HG03469 (cell line): ENCODE measurements around the gene SLC8A2.
"Not testable (repeated sequence)": the region's sequence is repeated elsewhere in the genome, so short reads cannot be mapped to it uniquely, and the experiment has no call there.

Source experiments
- ATAC-seq: cut with Tn5 transposase; IDR thresholded peaks from one replicate; pipeline ENCODE4 v1.9.1; 2021; ENCODE audit warnings: mild to moderate bottlenecking, moderate library complexity, moderate number of reproducible peaks; ENCODE audit not compliant: unreplicated experiment

SLC8A2 gene

DNA sequence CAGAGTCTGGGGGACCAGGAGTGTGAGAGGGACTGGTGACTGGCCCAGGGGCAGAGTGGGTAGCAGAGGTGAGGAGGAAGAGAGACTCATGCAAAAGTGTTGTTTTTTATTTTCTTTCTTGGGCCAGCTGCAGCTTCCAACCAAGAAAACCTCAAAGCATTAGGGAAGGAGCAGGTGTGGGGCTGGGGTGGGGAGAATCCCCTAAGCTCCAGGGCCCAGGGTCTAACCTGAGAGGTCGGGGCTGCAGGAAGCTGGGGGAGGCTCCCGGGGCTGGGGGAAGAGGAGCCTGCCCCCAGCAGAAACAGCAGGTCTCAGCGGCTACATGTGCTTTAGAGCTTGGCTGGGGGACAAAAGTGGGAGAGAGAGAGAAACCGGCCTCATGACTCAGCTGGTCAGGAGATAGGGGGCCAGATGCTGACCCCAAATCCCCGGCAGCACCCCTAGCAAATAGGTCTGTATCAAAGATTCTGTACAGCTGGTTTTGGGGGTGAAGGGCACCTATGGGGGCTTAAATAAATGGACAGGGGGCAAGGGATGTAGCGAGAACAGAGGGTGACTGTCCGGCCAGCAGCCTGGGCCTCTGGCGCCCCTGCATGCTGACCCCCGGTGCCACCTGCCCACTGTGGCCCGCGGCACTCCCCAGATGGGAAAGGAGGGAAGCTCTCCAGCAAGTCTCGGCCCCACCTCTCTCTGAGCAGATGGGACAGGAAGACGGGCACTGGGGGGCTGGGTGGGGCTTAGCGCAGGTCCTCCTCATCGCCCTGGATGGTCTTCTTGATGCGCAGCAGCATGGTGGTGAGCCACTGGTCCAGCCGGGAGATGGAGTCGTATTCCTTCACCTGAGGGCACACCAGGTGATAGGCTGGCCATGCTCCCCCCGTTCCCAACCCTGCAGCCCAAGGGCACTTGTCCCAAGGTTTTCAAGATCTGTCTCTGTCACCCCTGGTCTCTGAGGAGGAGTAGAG, 16.1 kb upstream of the SLC8A2 start:
- no peak for ATAC-seq

DNA sequence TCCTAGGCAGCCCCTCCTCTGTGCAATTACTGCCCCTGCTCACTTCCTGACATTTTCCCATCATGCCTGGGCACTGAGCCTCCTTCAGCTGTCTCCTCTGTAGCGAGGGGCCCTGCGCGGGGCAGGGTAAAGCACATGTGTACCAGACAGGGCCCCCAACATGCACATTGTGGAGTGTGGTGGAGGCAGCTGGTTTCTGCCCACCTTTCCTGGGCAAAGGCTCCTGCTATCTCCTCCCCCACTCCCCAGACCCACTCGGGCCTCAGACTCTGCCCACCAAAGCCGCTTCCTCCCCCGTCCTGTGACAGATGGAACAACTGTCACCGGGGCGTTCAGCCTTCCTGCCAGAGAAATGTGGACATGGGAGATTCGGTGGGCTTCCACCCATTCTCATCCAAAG, 15.2 kb upstream of the SLC8A2 start:
- ATAC-seq, result no peak

DNA sequence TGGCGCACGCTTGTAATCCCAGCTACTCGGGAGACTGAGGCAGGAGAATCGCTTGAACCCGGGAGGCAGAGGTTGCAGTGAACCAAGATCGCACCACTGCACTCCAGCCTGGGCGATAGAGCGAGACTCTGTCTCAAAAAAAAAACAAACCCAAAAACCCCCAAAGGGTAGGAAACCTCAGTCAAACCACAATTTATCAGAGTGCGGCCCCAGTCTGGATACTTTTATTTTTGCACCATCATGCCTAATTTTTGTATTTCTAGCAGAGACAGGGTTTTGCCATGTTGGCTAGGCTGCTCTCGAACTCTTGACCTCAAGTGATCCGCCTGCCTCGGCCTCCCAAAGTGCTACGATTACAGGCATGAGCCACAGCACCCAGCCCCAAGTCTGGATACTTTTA, 14.5 kb upstream of the SLC8A2 start:
- not testable (repeated sequence) for ATAC-seq

DNA sequence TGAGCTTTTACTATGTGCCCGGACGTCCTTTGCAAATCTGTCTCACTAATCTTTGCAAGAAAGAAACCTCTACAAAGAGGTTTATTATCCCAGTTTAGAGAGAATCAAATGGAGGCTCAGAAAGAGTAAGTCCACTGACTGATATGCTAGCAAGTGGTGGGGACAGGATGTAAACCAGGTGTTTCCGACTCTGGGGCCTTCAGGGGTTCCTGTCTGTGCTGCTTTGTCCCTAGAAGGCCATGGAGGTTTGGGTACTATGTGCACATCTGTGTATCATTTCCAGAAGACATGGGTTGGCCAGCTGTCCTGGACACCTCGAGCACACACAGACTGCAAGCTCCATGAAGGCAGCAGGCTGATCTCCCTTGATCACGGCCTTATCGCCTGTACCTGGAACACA, 13.5 kb upstream of the SLC8A2 start:
- ATAC-seq, result no peak

DNA sequence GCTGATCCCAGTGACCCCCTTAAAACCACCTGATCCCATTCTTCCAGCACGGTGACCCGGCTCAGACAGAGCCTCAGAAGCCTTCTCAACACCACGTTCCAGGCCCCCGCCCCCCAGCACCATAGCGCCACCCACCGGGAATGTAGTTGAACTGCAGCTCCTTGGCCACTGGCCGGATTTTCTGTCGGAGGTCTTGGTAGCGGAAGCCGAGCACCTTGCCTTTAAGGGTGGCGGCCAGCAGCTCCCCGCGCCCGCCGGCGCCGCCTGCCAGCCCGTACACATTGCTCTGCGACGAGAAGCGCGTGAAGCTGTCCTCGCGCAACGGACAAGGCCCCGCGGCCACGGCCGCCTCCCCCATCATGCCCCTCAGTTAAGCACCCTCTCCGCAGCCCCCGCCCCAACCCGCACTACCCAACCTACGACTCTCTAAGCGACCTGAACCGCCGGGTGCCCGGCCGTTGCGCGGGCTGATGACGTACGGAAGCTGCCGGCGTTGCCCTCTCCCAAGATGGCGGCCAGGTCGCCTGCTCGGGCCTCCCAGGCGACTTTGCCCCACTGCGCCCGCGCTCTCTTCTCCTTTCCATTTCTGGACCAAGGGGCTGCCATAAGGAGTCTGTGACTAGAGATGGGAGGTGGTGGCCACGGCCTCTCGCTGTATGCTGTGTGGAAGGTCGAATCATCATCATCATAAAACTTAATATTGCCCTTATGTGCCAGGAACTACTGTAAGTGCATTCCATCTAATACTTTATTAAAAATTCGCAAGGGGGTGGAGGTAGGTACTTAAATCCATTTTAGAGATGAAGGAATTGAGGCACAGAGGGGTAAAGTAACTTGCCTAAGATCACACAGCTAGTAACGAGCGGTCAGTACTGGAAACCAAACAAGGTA, 12.4 kb upstream of the SLC8A2 start, which contains the start of gene KPTN:
KPTN (minus strand) TSS at position 420 of the 891 bp plus-strand sequence; CDS start at position 361, 59 bp downstream.
- ATAC-seq, result no peak

DNA sequence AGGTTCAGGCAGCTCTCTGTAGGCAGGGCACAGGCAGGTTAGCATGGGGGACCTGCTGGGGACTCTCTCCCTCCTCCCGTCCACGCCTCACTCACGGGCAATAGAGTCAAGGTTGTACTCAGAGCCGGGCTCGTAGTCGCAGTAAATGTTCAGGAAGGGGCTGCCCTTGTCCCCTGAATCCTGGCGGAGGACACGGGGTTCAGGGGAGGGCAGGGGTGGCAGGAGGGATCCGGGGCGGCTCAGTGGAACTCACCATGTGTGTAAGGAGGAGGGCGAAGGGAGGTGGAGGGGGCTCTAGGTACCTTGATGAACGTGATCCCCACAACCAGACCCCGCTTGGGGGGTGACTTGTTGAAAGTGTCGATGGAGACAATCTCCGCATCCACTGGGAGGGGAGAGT, 11.5 kb upstream of the SLC8A2 start:
- ATAC-seq, result no peak

DNA sequence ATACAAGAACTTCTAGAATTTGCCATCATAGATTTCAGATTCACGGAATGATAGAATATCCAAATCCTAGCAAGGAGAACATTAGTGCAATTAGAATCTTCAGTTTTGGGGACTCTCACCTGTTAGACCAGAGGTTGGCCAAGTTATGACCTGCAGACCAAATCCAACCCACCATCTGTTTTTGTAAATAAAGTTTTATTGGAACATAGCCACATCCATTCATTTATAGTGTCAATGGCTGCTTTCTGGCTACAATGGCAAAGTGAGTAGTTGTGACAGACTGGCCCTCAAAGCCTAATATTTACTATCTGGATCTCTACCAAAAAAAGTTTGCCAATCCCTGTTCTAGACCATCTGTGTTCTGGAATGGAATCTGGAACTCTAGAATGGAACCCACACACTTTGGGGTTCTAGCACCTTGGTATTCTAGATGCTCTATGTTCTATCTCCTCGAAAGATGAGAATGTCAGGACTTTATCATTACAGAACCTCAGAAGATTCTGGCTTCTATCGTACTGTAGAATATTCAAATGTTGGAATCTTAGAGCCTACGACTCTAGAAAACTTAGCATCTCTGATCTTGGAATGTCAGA, 9.9 kb upstream of the SLC8A2 start:
- ATAC-seq, result no peak

DNA sequence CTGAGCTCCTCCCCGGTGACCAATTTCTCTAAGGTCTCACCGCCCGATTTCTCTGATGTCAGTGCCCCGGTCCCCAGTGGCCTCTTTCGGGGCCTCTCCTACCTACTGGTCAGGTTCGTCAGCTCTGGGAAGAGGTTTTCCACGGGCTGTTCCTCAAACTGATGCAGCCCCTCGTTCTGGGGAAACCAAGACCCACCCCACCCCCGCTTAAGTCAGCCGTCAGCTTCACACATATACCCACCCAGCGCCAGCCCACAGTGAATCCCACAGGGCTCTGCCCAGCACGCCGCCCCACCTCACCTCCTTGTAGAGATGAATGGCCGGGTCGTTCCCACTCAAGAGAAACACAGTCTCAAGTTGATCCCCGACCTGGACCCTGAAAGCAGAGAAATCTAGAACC, 9.0 kb upstream of the SLC8A2 start:
- ATAC-seq, result no peak

DNA sequence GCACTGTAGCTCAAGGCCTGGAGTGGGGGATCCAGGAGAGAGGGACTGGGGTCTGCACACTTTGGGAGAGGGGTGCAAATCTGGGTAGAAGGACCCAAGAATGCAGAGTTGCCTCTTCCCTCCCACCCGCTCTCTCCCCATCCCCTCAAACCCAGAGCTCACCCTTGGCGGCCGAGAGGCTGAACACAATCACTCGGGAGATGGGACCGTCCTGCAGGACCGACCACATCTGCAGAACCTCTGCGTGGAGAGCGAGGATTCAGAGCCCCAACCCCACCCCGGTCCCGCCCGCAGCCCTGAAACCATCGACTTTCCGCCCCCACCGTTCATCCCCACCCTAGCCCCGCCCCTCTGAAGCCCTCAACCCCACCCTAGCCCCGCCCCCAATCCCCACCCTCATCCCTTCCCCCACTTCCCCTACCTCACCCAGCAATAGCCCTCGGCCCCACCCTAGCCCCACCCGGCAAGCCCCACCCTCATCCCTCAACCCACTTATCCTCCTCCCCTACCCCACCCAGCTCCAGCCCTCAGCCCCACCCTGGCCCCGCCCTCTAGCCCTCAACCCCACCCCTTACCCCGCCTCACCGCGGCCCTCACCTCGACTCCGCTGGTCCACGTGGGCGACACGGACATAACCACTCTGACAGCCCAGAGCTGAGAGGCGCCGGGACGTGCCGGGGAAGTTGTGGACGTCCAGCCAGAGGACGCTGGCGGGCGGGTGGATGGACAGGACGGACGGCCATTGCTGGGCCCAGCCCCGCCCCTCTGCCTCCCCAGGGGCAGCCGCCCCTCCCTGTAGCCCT, 8.2 kb upstream of the SLC8A2 start:
- ATAC-seq, result no peak

DNA sequence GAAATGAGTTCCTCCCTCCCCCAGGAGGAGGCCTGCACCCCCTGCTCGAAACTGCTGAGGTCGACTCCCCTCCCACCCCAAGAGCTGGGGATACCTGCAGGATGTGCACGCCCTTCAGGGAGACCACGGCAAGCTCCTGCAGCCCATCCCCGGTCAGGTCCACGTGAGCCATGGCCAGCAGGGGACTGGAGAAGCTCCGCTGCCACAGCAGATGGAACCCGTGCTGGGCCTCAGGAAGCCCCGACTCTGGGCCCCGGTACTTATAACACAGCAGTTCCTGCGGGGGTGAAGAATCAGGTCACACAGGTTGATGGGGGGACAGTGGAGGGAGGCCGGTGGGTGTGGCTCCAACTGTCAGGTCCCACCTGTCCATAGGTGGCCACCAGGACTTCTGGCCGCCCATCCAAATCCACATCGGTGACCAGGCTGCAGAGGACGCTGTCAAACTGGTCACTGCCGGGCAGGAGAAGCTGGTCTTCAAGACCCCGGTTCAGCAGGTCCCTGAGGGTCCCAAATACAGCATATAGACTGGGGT, 4.8 kb upstream of the SLC8A2 start:
- no peak for ATAC-seq

DNA sequence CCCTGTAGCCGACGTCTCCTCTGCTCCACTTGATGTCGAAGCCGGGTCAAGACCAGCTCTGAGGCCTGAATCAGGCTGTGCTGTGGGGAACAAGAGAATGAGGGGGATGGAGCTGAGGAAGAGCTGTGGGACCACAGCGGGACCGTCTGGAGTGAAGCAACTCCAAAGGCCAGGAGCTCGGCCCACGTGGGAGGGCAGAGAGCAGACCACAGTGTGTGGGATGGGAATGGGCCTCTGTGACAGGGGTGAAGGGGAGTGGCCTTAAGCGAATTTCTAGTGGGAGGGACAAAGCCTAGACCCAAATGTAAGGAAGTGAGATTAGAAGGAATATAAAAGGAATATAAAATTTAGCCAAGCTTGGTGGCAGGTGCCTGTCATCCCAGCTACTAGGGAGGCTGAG, 3.8 kb upstream of the SLC8A2 start:
- no peak for ATAC-seq

DNA sequence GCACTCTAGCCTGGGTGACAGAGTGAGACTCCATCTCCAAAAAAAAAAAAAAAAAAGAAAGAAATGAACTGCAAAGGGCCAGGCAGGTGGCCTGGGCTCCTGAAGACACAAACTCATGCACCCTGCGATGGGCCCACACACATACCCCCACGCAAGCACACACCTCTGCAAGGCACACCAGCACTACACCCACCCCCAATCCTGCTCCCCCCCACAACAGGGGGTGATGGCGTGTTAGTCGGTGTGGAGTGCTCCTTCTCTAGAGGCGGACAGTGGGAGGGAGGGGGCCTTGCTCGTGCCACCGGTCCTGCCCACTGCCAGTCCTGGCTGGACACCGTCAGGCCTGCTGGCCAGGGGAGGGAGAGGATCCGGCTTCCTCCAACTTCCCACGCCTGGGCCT, 1.6 kb upstream of the SLC8A2 start:
- no peak for ATAC-seq

DNA sequence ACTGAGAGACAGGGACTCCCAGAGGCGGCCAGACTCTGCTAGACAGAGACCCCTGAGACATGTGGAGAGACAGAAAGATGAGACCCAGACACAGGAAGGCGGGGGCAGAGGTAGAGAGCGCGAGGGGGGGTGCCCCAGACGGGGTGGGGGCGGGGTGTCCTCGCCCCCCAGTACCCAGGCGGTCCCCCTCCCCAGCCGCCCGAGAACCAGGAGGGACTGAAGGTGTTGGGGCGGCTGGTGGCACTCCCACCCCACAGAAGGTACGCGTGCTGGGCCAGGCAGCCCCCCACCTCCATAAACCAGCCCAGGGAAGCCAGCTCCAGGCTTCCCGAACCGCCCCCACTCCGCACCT, 336 bp downstream of the SLC8A2 start:
- ATAC-seq, result no peak

DNA sequence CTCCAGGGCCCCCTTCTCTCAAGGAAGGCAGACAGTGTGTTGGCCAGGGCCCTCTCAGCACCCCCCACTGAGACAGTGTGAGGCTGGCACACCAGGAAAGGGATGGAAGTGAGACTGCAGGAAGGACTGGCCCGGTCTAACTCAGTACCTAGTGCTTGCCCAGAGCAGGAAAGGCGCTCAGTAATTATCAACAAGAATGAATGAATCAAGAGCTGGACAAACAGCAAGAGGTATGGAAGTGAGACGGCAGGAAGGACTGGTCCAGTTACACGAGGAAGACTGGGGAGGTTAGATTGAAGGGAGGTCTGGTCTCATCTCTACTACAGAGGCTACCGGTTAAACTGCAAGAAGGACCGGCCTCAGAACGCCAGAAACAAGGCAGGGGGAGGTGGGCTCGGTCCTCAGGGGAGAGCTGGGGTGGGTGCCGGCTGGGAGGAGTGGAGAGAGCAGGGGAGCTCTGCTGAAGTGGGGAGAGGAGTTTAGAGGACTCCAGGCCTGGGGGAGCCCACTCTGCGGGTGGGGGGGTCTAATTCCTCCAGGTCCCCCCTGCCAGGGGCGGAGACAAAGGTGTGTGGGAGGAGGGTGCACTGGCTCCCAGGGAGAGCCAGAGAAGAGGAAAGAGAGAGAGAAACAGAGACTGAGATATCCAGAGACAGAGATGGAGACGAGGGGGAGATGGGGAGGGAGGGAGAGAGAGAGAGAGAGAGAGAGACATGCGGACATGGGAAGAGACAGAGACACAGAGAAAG, 1.1 kb downstream of the SLC8A2 start:
- ATAC-seq, result no peak

DNA sequence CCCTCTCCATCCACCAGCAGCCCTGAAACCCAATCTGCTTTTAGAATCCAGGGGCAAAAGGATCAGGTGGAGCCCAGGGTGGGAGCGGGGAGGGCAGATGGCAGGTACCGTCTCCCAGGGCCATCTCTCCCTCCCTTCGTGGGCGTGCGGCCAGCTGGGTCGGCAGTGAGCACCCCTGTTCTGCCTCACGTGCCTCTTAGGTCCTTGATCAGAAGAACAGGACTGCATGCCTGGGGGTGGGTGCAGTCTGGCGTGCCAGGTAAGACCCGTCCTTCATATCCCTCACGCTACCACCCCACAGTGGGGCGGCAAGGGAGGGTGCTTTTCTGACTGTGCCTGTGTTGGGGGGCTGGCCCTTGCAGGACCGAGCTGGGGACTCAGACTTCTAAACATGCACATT, 2.0 kb downstream of the SLC8A2 start:
- ATAC-seq, result no peak

DNA sequence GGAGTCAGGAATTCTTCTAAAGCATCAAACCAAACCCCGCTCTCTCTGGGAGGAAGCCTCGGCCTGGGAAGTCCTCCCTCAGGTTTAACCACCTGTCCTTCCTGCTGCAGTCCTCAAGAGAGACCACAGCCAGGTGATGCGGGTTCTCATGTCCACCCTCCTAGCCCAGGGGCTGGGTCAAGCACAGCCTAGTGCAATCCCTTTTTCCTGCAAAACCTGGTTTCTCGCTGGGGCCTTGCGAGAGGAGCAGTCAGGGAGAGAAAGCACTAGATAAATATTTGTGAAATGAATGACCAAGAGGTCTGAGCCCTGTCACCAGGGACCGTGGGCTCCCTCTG, 2.4 kb downstream of the SLC8A2 start:
- no peak for ATAC-seq

DNA sequence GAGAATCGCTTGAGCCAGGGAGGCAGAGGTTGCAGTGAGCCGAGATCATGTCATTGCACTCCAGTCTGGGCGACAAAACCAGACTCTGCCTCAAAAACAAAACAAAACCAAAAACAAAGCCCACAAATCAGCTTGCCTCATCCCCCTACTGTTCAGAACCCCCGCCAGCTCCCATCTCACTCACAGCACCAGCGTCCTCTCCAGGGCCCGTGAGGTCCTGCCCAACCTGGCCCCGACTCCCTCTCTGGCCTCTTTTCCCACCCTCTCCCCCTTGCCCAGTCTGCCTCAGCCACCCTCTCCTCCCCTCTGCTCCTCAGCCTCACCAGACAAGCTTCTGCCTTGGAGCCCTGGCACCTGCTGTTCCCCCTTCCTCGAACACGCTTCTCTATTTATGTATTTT, 3.8 kb downstream of the SLC8A2 start:
- no peak for ATAC-seq

DNA sequence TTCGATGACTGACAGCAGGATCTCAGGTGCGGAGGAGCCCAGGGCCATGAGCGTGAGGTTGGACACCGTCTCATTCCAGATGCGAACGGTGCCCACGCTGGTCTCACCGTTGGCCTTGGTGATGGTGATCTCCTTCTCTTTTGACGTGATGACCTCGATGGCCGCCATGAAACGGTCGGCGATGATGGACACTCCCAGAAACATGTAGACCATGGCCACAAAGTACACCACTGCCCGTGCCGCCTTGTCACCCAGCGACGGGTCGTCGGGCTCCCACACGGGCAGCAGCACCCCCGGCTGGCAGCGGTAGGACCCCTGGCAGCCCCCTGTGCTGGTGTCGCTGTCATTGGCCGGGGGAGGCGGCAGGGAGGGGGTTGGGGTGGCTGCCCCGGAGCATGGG, 5.7 kb downstream of the SLC8A2 start:
- ATAC-seq, result no peak

DNA sequence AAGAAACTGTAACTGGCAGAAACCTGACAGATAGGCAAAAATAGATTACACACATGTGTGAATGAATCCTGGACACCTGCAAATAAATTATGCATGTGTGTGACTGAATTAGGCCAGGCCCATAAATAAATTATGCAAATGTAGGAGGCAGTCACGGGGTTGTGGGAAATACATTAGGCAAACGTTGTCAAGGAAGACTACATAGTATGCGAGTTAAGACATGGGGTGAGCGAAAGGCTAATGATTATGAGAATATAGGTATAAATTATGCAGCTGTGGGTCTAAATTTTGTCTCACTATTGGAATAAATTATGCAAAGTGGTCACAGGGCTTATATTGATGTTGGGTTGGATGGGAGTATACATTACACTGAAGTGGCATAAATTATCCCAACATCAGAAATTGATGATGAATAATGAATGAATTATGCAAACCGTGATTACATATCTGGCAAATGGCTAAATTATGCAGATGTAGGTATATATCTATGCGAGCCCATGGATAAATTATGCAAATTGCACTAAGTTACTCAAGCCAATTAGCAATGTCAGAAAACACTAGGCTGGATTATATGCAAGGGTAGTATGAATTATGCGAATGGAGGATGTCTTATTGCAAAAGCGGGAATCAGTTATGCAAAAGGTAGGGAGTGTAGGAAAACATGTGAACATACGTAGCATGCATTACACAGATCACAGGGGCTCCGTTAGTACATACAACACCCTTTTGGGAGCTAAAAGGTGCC, 6.8 kb downstream of the SLC8A2 start:
- no peak for ATAC-seq
